Upper lobe of right lung (tissue), 1 donor: ENCODE results near the gene PCP2. TPM values are rescaled to one million over a fixed set of nuclear protein-coding genes. Genes with fewer than 3 reads are reported as not detected.
A peak's percentile ranks its signal among the peaks of the same experiment; 100 is the strongest.

Source experiments
- ATAC-seq: fragments of 200-7000 bp; cut with Tn5 transposase; one replicate; pipeline ENCODE4 v1.9.1; 2020; ENCODE audit warnings: mild to moderate bottlenecking, moderate library complexity
- DNase-seq: peaks from one replicate; pipeline ENCODE4 v3.0.0-alpha.2; 2020
- H3K27ac ChIP-seq: fragments of 200-600 bp; one replicate; pipeline ENCODE4 v1.8.0; 2022
- H3K27me3 ChIP-seq: fragments of 200-600 bp; one replicate; pipeline ENCODE4 v1.8.0; 2022; ENCODE audit warnings: mild to moderate bottlenecking
- H3K36me3 ChIP-seq: fragments of 200-600 bp; one replicate; pipeline ENCODE4 v1.8.0; 2022
- H3K4me1 ChIP-seq: fragments of 200-600 bp; one replicate; pipeline ENCODE4 v1.8.0; 2022
- H3K4me3 ChIP-seq: fragments of 200-600 bp; one replicate; pipeline ENCODE4 v1.8.0; 2022; ENCODE audit warnings: mild to moderate bottlenecking
- H3K9me3 ChIP-seq: fragments of 200-600 bp; one replicate; pipeline ENCODE4 v1.8.0; 2022
- intact Hi-C: fragments of 100-400 bp; cut with DNase I; formaldehyde crosslinking; loops from one replicate; pipeline ENCODE4 v1.11.0; 2022
- total RNA-seq: library from RNA; stranded (reverse); fragmentation: NEBNext Ultra II Directional; extraction: Animal tissue kit (Norgen Biotek cat#: 25700); gene quantifications from one replicate; pipeline ENCODE4 v1.2.1, GENCODE V29; 2021
- TF ChIP-seq, protein P1 (sequence below): fragments of 200-600 bp; IDR thresholded peaks from one replicate; pipeline ENCODE4 v1.8.0; 2022; ENCODE audit warnings: antibody characterized with exemption
- donor health status: DM: no; HTN: yes; CAD: no; lungs with severe emphysema.

PCP2 gene
- total RNA-seq, 1 donor from 2014 or later = 3.5 TPM

DNA sequence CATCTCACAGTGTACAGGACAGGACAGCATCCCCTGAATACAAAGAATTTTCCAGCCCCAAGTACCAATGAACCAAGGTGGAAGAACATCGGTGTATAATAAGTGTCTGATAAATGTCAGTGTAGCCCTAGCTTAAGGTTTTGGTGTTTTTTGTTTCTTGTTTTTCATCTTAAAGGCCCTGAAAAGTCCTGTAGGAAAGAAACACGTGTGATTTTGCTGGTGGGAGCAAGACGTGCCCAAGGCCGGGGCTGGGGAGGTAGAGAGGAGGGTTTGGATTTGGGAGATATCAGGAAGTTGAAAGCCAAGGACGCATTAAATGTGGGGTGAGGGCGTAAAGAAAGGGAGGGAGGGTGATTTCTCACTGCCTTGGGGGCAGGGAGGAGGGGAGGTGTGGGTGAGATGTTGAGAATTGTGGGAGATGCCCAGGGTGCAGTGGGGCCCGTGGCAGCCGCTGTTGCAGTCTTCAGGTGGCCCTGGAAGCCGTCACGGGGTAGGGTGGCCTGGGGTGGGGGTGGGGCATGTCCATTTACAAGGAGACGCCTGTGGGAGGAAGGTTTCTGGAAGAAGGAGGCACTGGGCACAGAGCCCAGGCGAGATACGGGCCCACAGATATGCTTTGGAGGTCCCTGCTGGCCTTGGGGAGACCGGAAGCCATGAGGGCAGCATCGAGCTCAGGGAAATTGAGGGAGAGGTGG is 31.1 kb downstream of the PCP2 start:
- H3K4me1 ChIP-seq = no peaks in the 10 kb centered on the region
- peak; percentile 77 for DNase-seq
- ATAC-seq = peak; percentile 66
- H3K27me3 ChIP-seq = peaks cover 2% of the 10 kb centered on the region
- no peaks in the 10 kb centered on the region for H3K36me3 ChIP-seq
- peak overlapping the region; percentile 24 for H3K27ac ChIP-seq
- H3K4me3 ChIP-seq = no peak overlapping the region
- H3K9me3 ChIP-seq = no peaks in the 10 kb centered on the region
- intact Hi-C loops = no loop called here
- TF ChIP-seq, protein P1, sequence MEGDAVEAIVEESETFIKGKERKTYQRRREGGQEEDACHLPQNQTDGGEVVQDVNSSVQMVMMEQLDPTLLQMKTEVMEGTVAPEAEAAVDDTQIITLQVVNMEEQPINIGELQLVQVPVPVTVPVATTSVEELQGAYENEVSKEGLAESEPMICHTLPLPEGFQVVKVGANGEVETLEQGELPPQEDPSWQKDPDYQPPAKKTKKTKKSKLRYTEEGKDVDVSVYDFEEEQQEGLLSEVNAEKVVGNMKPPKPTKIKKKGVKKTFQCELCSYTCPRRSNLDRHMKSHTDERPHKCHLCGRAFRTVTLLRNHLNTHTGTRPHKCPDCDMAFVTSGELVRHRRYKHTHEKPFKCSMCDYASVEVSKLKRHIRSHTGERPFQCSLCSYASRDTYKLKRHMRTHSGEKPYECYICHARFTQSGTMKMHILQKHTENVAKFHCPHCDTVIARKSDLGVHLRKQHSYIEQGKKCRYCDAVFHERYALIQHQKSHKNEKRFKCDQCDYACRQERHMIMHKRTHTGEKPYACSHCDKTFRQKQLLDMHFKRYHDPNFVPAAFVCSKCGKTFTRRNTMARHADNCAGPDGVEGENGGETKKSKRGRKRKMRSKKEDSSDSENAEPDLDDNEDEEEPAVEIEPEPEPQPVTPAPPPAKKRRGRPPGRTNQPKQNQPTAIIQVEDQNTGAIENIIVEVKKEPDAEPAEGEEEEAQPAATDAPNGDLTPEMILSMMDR = no peak

DNA sequence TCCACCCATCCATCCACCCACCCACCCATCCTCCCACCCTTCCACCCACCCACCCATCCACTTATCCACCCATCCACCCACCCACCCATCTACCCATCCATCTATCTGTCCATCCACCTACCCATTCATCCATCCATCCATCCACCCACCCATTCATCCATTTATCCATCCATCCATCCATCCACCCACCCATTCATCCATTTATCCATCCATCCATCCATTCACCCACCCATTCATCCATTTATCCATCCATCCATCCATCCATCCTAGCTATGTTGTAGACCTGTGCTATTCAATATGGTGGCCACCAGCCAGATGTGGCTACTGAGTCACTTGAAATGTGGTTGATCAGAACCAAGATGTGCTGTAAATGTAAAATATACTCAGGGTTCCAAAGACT is 32.8 kb downstream of the PCP2 start:
- no peak overlapping the region for H3K4me3 ChIP-seq
- no peak for ATAC-seq
- peaks cover 13% of the 10 kb centered on the region for H3K27me3 ChIP-seq
- intact Hi-C loops = no loop called here
- H3K4me1 ChIP-seq = no peaks in the 10 kb centered on the region
- DNase-seq = no peak
- H3K36me3 ChIP-seq = no peaks in the 10 kb centered on the region
- H3K9me3 ChIP-seq = no peaks in the 10 kb centered on the region
- TF ChIP-seq, protein P1 = no peak
- no peak overlapping the region for H3K27ac ChIP-seq

DNA sequence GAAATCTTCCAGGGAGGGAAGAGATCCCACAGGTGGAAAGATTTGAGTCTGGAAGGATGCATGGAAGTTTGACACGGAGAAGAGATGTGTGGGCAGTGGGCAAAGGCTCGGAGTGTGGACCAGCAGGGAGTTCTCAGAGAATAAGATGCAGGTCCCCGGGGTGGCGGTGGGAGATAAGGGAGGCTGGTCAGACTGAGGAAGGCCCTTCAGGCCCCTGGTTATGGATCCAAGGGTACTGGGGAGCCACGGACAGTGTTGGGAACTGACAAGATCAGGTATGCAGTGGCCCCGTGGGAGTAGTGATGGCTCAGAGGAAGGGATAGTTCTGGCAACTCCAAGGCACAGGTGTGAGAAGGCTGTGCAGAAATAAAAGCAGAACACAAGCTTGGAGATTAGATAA is 35.3 kb downstream of the PCP2 start:
- TF ChIP-seq, protein P1 = no peak
- Histone ChIP-seq H3K9me3 (no peaks in the 10 kb centered on the region), H3K27ac (no peak overlapping the region), H3K4me1 (no peaks in the 10 kb centered on the region), H3K4me3 (no peak overlapping the region), H3K27me3 (peaks cover 33% of the 10 kb centered on the region), H3K36me3 (no peaks in the 10 kb centered on the region)
- no peak for ATAC-seq
- no peak for DNase-seq
- intact Hi-C loops = no loop called here

DNA sequence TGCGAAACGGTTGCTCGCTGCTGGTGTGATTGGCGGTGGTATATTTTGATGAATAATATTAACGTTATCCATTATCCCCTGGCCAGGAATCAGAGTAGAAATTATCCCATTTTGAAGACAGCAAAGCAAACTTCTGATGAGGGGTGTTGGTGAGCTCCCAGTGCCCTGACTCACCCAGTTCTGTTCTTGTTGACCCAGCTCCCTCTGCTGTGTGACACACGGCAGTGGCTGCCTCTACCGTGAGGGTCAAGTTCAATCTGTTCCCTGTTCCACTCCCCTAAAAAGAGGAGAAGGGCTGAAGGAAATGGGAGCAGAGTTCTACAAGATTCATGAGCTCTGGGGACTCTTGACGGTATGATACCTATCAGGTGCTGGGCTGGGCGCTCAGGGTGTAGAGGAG is 35.8 kb downstream of the PCP2 start:
- ATAC-seq = no peak
- peak overlapping the region; percentile 53 for H3K4me3 ChIP-seq

DNA sequence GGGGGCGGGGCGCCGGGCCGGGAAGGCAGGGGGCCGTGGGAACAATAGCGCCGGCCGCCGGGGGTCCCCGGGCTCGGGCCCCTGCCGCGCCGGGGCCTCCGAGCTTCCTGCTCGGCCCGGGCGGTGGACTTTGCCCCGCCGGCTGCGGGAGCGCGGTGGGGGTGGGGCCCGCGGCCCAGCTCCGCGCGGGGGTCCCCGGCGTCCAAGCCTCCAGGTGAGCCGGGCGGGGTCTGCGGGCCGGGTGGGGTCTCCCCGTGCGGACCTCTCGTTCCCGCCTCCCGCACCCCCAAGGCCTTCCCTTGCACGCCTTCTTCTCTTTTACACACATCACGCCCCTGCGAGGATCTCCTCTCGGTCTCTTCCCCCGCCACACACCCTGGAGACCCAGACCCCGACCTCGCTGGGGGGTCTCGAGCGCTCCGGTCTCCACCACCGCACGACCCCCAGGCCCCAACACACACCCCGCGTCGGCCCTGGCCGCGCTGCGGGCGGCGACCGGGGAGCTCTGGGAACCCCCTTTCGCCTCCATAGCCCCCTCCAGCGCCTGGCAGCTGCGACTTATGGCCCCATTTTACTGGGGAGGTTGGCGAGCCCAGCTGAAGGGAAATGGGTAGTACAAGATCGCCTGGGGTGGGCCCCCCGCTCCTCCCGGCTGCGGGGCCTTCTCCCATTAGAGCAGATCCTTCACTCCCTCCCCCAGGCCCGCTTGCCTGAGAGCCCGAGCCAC is 37.1 kb downstream of the PCP2 start:
- H3K4me1 ChIP-seq = no peaks in the 10 kb centered on the region
- intact Hi-C loops = no loop called here
- no peaks in the 10 kb centered on the region for H3K36me3 ChIP-seq
- H3K9me3 ChIP-seq = no peaks in the 10 kb centered on the region
- no peak for ATAC-seq
- TF ChIP-seq, protein P1 = no peak
- no peak overlapping the region for H3K27ac ChIP-seq
- no peak for DNase-seq
- peaks cover 33% of the 10 kb centered on the region for H3K27me3 ChIP-seq
- peak overlapping the region; percentile 53 for H3K4me3 ChIP-seq

More for the DNA sequence above, 35.8 kb downstream of the PCP2 start:
- no peak for DNase-seq
- Histone ChIP-seq H3K27ac (no peak overlapping the region), H3K4me1 (no peaks in the 10 kb centered on the region), H3K27me3 (peaks cover 33% of the 10 kb centered on the region), H3K9me3 (no peaks in the 10 kb centered on the region), H3K36me3 (no peaks in the 10 kb centered on the region)
- intact Hi-C loops = no loop called here
- TF ChIP-seq, protein P1 = no peak
